Measurements from ENCODE around the gene DMRT3.

- TF ChIP-seq CTCF (IDR thresholded peaks at IDR 0.05; ENCODE audit: borderline replicate concordance, extremely low read depth, low read length, poor library complexity, severe bottlenecking) (no peak), EZH2 (IDR thresholded peaks at IDR 0.05; ENCODE audit: borderline replicate concordance, low read depth, low read length, severe bottlenecking) (no peak)
These were observed 49.8 kb downstream of the DMRT3 start for GRCh38 chr9:1026219-1026618.
